Keratinocyte (primary cell): ENCODE data around the gene ATP9B. TPM values are rescaled to one million over a fixed set of nuclear protein-coding genes. Genes with fewer than 3 reads are reported as not detected.

Experiments
- DNase-seq: peaks from one replicate; pipeline ENCODE4 v3.0.0-alpha.2; 2011; ENCODE audit warnings: low read depth, missing footprints, low spot score
- FAIRE-seq: peaks from 2 replicates; lab custom pipeline; 2011; peaks lifted over from hg19 to GRCh38; lab: Jason Lieb, UNC
- H2AFZ ChIP-seq: 2 replicates; pipeline ENCODE4 v1.6.0; 2012; ENCODE audit warnings: low read length, control low read depth, inconsistent platforms; ENCODE audit not compliant: control insufficient read depth
- H3K27ac ChIP-seq: 2 replicates; pipeline ENCODE4 v1.5.1; 2011; ENCODE audit warnings: low read length; ENCODE audit not compliant: control insufficient read depth, insufficient read depth
- H3K27me3 ChIP-seq: 3 replicates; pipeline ENCODE4 v1.6.0; 2011; ENCODE audit warnings: low read length; ENCODE audit not compliant: control insufficient read depth, insufficient read depth; ENCODE audit errors: extremely low read depth
- H3K36me3 ChIP-seq, 2 experiments: 2 replicates in 1 of 2; 3 replicates in 1 of 2; pipeline ENCODE4 v1.5.1; 2011; ENCODE audit warnings: low read length in 2 of 2, mild to moderate bottlenecking in 1 of 2; ENCODE audit not compliant: control insufficient read depth in 2 of 2, insufficient read depth in 2 of 2; ENCODE audit errors: extremely low read depth in 1 of 2
- H3K4me1 ChIP-seq: 3 replicates; pipeline ENCODE4 v1.5.1; 2011; ENCODE audit warnings: low read length; ENCODE audit not compliant: control insufficient read depth, insufficient read depth; ENCODE audit errors: extremely low read depth
- H3K4me2 ChIP-seq: 3 replicates; pipeline ENCODE4 v1.6.0; 2011; ENCODE audit warnings: low read depth, low read length; ENCODE audit not compliant: control insufficient read depth, insufficient read depth; ENCODE audit errors: extremely low read depth
- H3K4me3 ChIP-seq, 3 experiments: fragments of 200-600 bp in 1 of 3; sonication (generic) in 1 of 3; 2 replicates in 2 of 3; 3 replicates in 1 of 3; pipeline ENCODE4 v1.5.1; 2011 to 2016; ENCODE audit warnings: low read length in 3 of 3, mild to moderate bottlenecking in 3 of 3, control low read depth in 2 of 3, inconsistent platforms in 1 of 3, low read depth in 1 of 3, mixed read lengths in 1 of 3, mixed run types in 1 of 3, moderate library complexity in 1 of 3; ENCODE audit not compliant: control insufficient read depth in 2 of 3, insufficient read depth in 2 of 3; ENCODE audit errors: extremely low read depth in 1 of 3
- H3K79me2 ChIP-seq: 2 replicates; pipeline ENCODE4 v1.6.0; 2012; ENCODE audit warnings: low read length; ENCODE audit not compliant: control insufficient read depth, insufficient read depth
- H3K9ac ChIP-seq: 3 replicates; pipeline ENCODE4 v1.6.0; 2011; ENCODE audit warnings: low read length; ENCODE audit not compliant: control insufficient read depth, insufficient read depth; ENCODE audit errors: extremely low read depth
- H3K9me1 ChIP-seq: 3 replicates; pipeline ENCODE4 v1.6.0; 2011; ENCODE audit warnings: low read length; ENCODE audit not compliant: control insufficient read depth, insufficient read depth; ENCODE audit errors: extremely low read depth
- H3K9me3 ChIP-seq: 2 replicates; pipeline ENCODE4 v1.5.1; 2012; ENCODE audit warnings: low read depth, low read length; ENCODE audit not compliant: control insufficient read depth
- H4K20me1 ChIP-seq: 3 replicates; pipeline ENCODE4 v1.6.0; 2011; ENCODE audit warnings: low read length; ENCODE audit not compliant: control insufficient read depth, insufficient read depth; ENCODE audit errors: extremely low read depth
- EZH2 ChIP-seq: IDR thresholded peaks from one replicate; pipeline ENCODE4 v1.6.1; 2012; ENCODE audit warnings: inconsistent platforms, mild to moderate bottlenecking, low read length, moderate library complexity
- dilution Hi-C: fragments of 300-500 bp; cut with MboI; formaldehyde crosslinking; loops from one replicate; pipeline ENCODE4 v1.7.0; 2020; ENCODE audit warnings: low sequenced_read_pairs; ENCODE audit not compliant: extremely low pct_ligation_motif_present
- polyA plus RNA-seq, 5 experiments: library from polyadenylated mRNA; depleted of rRNA in 3 of 5; stranded (reverse) in 3 of 5; stranded (forward) in 1 of 5; unstranded in 1 of 5; fragments of >200 nt; gene quantifications; 1 replicate in 1 of 5; 2 replicates in 3 of 5; 3 replicates in 1 of 5; pipeline versions ENCODE4 v1.2.1 to v1.2.3, GENCODE V29; 2011 to 2012; ENCODE audit warnings: missing spikeins in 2 of 5, low read depth in 1 of 5, low replicate concordance in 1 of 5
- TF ChIP-seq, protein P1 (sequence below), 3 experiments: IDR thresholded peaks in 1 of 3; conservative IDR thresholded peaks in 1 of 3; optimal IDR thresholded peaks in 1 of 3; 2 replicates in 2 of 3; 3 replicates in 1 of 3; pipeline versions ENCODE3 to v1.5.1; 2011; ENCODE audit warnings: low read length in 3 of 3, mild to moderate bottlenecking in 3 of 3, moderate library complexity in 2 of 3, control low read depth in 1 of 3, inconsistent platforms in 1 of 3; ENCODE audit not compliant: insufficient read depth in 2 of 3; ENCODE audit errors: extremely low read depth in 1 of 3

ATP9B gene
- polyA plus RNA-seq, 1 donor (not counting 4 experiments of a cell fraction or from before 2014, with no cell fraction given) = 16.1 TPM

DNA sequence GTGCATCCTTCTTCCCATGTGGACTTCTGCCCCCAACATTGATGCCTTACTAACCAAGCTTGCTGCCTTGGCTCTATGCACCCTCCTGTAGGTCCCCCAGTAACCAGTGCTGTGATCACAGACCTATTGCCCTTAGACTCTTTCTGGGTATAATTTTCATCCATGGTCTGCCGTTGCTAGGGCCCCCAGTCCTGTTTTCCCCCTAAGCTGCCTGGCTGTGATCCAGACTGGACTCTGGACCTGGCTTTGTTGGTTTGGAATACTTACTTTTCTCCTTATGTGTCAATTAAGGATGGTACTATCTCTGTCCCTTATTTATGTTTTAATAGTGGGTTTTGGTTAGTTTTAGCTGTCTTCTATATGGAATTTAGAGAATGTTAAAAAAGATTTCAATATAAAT is 26.0 kb downstream of the ATP9B start:
- no peaks in the 10 kb centered on the region for H3K27me3 ChIP-seq
- no peak overlapping the region for H3K9ac ChIP-seq
- DNase-seq (no peak), FAIRE-seq (no peak)
- H4K20me1 ChIP-seq = no peaks in the 10 kb centered on the region
- H3K9me1 ChIP-seq = no peaks in the 10 kb centered on the region
- peaks cover 23% of the 10 kb centered on the region for H3K79me2 ChIP-seq
- peaks cover 5% of the 10 kb centered on the region for H3K4me1 ChIP-seq
- H3K27ac ChIP-seq = no peak overlapping the region
- no peak overlapping the region for H3K4me2 ChIP-seq
- H3K4me3 ChIP-seq = no peak overlapping the region
- no peaks in the 10 kb centered on the region for H3K36me3 ChIP-seq
- dilution Hi-C loops = no loop called here
- no peak overlapping the region for H2AFZ ChIP-seq
- no peak for TF ChIP-seq EZH2
- TF ChIP-seq, protein P1, sequence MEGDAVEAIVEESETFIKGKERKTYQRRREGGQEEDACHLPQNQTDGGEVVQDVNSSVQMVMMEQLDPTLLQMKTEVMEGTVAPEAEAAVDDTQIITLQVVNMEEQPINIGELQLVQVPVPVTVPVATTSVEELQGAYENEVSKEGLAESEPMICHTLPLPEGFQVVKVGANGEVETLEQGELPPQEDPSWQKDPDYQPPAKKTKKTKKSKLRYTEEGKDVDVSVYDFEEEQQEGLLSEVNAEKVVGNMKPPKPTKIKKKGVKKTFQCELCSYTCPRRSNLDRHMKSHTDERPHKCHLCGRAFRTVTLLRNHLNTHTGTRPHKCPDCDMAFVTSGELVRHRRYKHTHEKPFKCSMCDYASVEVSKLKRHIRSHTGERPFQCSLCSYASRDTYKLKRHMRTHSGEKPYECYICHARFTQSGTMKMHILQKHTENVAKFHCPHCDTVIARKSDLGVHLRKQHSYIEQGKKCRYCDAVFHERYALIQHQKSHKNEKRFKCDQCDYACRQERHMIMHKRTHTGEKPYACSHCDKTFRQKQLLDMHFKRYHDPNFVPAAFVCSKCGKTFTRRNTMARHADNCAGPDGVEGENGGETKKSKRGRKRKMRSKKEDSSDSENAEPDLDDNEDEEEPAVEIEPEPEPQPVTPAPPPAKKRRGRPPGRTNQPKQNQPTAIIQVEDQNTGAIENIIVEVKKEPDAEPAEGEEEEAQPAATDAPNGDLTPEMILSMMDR (optimal IDR thresholded peaks at IDR 0.05 in 1 of 3, IDR thresholded peaks at IDR 0.05 in 1 of 3, conservative IDR thresholded peaks at IDR 0.05 in 1 of 3; ENCODE audit: extremely low read depth in 1 of 3, insufficient read depth in 2 of 3, low read length in 3 of 3) = no peak
- H3K9me3 ChIP-seq = no peaks in the 10 kb centered on the region

DNA sequence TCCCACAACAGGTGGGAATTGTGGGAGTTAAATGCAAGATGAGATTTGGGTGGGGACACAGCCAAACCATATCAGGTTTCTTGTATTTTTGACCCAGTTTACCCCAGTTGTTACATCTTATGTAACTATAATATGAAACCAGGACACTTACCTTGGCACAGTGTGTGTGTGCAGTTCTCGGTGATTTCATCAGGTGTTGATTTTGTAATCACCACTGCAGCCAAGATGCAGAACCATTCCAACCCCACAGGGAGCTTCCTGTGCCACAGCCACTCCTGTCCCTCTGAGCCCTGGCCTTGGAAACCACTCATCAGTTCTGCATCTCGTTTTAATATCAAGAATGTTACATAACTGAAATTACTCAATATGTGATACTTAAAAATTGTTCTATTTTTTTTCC is 31.8 kb downstream of the ATP9B start:
- dilution Hi-C loops = no loop called here

More for the DNA sequence above, 31.8 kb downstream of the ATP9B start:
- Histone ChIP-seq H3K9ac (no peak overlapping the region), H3K4me2 (no peak overlapping the region), H3K27me3 (no peaks in the 10 kb centered on the region), H3K27ac (no peak overlapping the region), H3K36me3 (no peaks in the 10 kb centered on the region), H2AFZ (no peak overlapping the region), H3K79me2 (peaks cover 3% of the 10 kb centered on the region), H3K4me1 (no peaks in the 10 kb centered on the region), H3K9me1 (no peaks in the 10 kb centered on the region), H4K20me1 (peaks cover 3% of the 10 kb centered on the region), H3K4me3 (no peak overlapping the region), H3K9me3 (no peaks in the 10 kb centered on the region)
- no peak for FAIRE-seq
- TF ChIP-seq, protein P1 (optimal IDR thresholded peaks at IDR 0.05 in 1 of 3, IDR thresholded peaks at IDR 0.05 in 1 of 3, conservative IDR thresholded peaks at IDR 0.05 in 1 of 3; ENCODE audit: extremely low read depth in 1 of 3, insufficient read depth in 2 of 3, low read length in 3 of 3) = no peak
- no peak for TF ChIP-seq EZH2
- no peak for DNase-seq
